ENCODE measurements around the gene TENM4.

DNA sequence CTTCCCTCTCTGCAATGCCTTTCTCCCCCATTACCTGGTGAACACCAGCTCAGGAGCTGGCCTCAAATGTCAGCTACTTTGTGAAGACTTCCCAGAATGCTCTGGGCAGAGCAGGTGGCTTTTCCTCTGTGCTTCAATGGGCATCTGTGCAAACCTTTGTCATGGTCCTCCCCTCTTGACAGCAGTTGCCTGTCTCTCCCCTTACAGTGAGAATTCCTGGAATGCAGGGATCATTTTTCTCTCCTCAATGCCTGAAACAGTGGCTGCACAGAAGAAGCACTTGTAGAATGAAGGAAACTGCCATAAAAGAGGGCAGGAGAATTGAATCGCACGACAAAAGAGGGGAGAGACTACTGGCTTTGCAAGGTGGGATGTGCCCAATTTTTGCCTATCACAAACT, 773.4 kb downstream of the TENM4 start:
- TF ChIP-seq ZNF24 (IDR thresholded peaks at IDR 0.05): no peak
- no peak for TF ChIP-seq SPI1 (IDR thresholded peaks at IDR 0.05; ENCODE audit: borderline replicate concordance, insufficient read depth, low read depth, low read length)
- TF ChIP-seq, protein P1, sequence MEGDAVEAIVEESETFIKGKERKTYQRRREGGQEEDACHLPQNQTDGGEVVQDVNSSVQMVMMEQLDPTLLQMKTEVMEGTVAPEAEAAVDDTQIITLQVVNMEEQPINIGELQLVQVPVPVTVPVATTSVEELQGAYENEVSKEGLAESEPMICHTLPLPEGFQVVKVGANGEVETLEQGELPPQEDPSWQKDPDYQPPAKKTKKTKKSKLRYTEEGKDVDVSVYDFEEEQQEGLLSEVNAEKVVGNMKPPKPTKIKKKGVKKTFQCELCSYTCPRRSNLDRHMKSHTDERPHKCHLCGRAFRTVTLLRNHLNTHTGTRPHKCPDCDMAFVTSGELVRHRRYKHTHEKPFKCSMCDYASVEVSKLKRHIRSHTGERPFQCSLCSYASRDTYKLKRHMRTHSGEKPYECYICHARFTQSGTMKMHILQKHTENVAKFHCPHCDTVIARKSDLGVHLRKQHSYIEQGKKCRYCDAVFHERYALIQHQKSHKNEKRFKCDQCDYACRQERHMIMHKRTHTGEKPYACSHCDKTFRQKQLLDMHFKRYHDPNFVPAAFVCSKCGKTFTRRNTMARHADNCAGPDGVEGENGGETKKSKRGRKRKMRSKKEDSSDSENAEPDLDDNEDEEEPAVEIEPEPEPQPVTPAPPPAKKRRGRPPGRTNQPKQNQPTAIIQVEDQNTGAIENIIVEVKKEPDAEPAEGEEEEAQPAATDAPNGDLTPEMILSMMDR (IDR thresholded peaks at IDR 0.05 in 2 of 3, conservative IDR thresholded peaks at IDR 0.05 in 1 of 3; ENCODE audit: control insufficient read depth in 2 of 3, extremely low read depth in 1 of 3, insufficient read depth in 1 of 3, low read depth in 3 of 3, low read length in 3 of 3): no peak
- no peak for TF ChIP-seq TCF12 (IDR thresholded peaks at IDR 0.05; ENCODE audit: low read depth, low read length)
- TF ChIP-seq PAX5 (IDR thresholded peaks at IDR 0.05; ENCODE audit: borderline replicate concordance, low read depth, low read length): no peak
- TF ChIP-seq TAF1 (IDR thresholded peaks at IDR 0.05; ENCODE audit: borderline replicate concordance, low read depth, low read length): no peak
- TF ChIP-seq IKZF2 (IDR thresholded peaks at IDR 0.05): no peak
- no peak for TF ChIP-seq E2F8 (IDR thresholded peaks at IDR 0.05; ENCODE audit: low read depth, partially characterized antibody)
- TF ChIP-seq POLR2A (IDR thresholded peaks at IDR 0.05; ENCODE audit: low read depth, low read length): no peak
- no peak for TF ChIP-seq HDGF (IDR thresholded peaks at IDR 0.05)
- no peak for TF ChIP-seq ATF7 (IDR thresholded peaks at IDR 0.05; ENCODE audit: low read depth)
- no peak for TF ChIP-seq SIX5 (IDR thresholded peaks at IDR 0.05; ENCODE audit: low read depth, low read length, severe bottlenecking)
- TF ChIP-seq EP300 (IDR thresholded peaks at IDR 0.05; ENCODE audit: borderline replicate concordance in 1 of 2, control insufficient read depth in 1 of 2, low read depth in 2 of 2, low read length in 2 of 2): no peak
